Spleen (tissue), 7 donors: ENCODE measurements around the gene RPTOR.

Experiments
- CTCF ChIP-seq, 11 experiments: fragments of 200-600 bp in 7 of 11; fragments of 450-650 bp in 4 of 11; sonication (generic) in 4 of 11; IDR thresholded peaks in 8 of 11; conservative IDR thresholded peaks in 3 of 11; 1 replicate in 7 of 11; 2 replicates in 4 of 11; pipeline versions ENCODE4 v1.4.0 to v1.8.0; 2016 to 2021; ENCODE audit warnings: antibody characterized with exemption in 11 of 11, inconsistent platforms in 4 of 11, mild to moderate bottlenecking in 1 of 11
- POLR2A ChIP-seq, 3 donors: fragments of 450-650 bp; IDR thresholded peaks; one replicate each; pipeline ENCODE4 v1.5.1; 2017; ENCODE audit warnings: antibody characterized with exemption in 3 of 3, mild to moderate bottlenecking in 1 of 3
- donor health status: DM: no; HTN: no; CAD: no; lungs with moderate emphysema.
- donor health status: DM: no; HTN: no; CAD: no.
- donor health status: DM: no; HTN: no; CAD: no.

GRCh38 chr17:81000631-81001357 is 456.2 kb downstream of the RPTOR start:
- TF ChIP-seq CTCF (IDR thresholded peaks at IDR 0.05 in 8 of 11, conservative IDR thresholded peaks at IDR 0.05 in 3 of 11), result no peak
- no peak for TF ChIP-seq POLR2A (IDR thresholded peaks at IDR 0.05)
